Measurements from ENCODE around the gene TERB1.

The TERB1 gene

DNA sequence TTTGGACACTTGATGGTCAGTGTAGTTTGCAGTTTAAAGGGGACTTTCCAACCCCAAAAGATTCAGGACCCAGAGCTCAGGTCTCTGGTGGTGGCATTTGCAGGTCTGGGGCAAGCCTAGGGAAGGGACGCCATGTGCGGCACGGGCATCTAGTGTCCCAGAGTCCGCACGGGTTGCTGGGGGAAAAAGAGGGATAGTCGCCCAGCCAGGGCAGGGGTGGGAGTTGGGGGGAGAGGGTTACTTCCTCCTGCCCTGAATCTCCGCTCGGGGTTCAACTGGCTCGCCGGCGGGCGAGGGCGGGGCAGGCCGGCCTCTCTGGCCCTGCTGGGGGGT, 42.6 kb upstream of the TERB1 start:
- TF ChIP-seq, protein P1, sequence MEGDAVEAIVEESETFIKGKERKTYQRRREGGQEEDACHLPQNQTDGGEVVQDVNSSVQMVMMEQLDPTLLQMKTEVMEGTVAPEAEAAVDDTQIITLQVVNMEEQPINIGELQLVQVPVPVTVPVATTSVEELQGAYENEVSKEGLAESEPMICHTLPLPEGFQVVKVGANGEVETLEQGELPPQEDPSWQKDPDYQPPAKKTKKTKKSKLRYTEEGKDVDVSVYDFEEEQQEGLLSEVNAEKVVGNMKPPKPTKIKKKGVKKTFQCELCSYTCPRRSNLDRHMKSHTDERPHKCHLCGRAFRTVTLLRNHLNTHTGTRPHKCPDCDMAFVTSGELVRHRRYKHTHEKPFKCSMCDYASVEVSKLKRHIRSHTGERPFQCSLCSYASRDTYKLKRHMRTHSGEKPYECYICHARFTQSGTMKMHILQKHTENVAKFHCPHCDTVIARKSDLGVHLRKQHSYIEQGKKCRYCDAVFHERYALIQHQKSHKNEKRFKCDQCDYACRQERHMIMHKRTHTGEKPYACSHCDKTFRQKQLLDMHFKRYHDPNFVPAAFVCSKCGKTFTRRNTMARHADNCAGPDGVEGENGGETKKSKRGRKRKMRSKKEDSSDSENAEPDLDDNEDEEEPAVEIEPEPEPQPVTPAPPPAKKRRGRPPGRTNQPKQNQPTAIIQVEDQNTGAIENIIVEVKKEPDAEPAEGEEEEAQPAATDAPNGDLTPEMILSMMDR (IDR thresholded peaks at IDR 0.05; ENCODE audit: extremely low read depth, insufficient read depth, missing control alignments): no peak

DNA sequence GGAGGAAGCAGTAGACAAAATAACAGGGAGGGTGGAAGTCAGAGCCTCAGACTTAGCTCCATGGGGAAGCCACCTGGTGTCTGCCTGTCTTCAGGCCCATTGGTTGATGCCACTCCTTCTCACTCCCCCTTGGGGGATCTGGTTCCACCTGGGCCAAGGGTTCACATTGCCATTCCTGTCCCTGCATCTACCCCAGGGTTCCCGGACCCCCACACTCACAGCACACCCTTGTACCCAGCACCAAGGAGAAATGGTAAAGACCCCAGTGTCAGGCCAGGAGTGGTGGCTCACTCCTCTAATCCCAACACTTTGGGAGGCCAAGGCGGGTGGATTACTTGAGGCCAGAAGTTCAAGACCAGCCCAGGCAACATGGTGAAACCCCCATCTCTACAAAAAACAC, 41.8 kb upstream of the TERB1 start:
- in situ Hi-C loops (cut with MboI; ENCODE audit: low pct_unique_long_range_greater_than_20kb, low sequenced_read_pairs, unreplicated experiment): no loop called here
- DNase-seq (ENCODE audit: low spot score): no peak
- TF ChIP-seq, protein P1 (IDR thresholded peaks at IDR 0.05; ENCODE audit: extremely low read depth, insufficient read depth, missing control alignments): no peak

More for the DNA sequence above, 42.6 kb upstream of the TERB1 start:
- in situ Hi-C loops (cut with MboI; ENCODE audit: low pct_unique_long_range_greater_than_20kb, low sequenced_read_pairs, unreplicated experiment): no loop called here
- DNase-seq (ENCODE audit: low spot score): no peak

DNA sequence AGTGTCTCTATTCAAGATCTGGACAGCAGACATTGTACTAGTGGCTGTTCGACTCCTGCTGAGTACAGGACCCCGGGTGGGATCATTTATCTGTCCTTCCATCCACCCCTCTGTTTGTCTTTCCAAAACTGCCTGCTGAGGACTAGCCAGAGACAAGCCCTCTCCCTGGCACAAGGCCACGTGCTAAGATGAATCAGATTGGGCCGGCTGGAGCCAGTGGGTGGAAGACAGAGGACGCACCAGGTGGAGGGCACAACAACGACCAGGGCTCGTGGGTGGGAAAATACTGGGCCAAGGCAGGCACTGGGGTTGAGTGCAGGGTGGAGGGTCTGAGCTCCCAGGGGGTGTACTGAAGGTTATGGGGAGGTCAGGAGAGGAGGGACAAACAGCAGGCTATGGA, 41.4 kb upstream of the TERB1 start:
- TF ChIP-seq, protein P1 (IDR thresholded peaks at IDR 0.05; ENCODE audit: extremely low read depth, insufficient read depth, missing control alignments): no peak
- in situ Hi-C loops (cut with MboI; ENCODE audit: low pct_unique_long_range_greater_than_20kb, low sequenced_read_pairs, unreplicated experiment): no loop called here
- no peak for DNase-seq (ENCODE audit: low spot score)

DNA sequence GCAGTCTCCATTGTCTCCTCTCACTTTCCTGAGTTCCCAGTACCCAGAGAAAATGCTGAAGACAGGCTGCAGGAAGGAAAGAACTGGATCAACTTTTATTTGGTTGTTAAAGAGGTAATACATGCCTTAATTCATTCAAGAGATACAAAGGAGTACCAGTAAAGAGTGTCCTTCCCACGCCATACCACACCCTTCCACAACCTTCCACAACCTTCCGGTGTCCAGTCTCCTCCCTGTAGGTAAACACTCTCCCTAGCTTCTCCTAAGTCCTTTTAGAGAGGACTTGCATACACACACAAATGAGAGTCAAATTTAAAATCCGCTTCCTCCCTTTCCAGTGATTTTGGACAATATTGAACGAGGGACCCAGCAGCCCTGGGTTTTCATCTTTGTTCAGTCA, 40.0 kb upstream of the TERB1 start:
- DNase-seq (ENCODE audit: low spot score): no peak
- TF ChIP-seq, protein P1 (IDR thresholded peaks at IDR 0.05; ENCODE audit: extremely low read depth, insufficient read depth, missing control alignments): no peak
- in situ Hi-C loops (cut with MboI; ENCODE audit: low pct_unique_long_range_greater_than_20kb, low sequenced_read_pairs, unreplicated experiment): no loop called here

DNA sequence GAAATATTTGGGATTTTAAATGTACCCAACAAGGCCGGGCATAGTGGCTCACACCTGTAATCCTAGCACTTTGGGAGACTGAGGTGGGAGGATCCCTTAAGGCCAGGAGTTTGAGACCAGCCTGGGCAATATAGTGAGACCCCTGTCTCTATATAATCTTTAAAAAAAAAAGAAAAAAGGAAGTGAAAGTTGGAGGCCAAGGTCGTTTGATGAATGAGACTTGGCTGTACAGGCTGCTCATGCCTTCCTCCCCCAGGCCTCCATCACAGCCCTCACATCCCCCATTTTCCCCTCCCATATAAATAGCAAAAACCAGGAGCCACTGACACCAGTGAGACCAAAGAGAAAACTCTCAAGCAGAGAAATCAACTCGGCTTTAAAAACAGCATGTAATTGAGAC, 39.5 kb upstream of the TERB1 start:
- no peak for DNase-seq (ENCODE audit: low spot score)
- TF ChIP-seq, protein P1 (IDR thresholded peaks at IDR 0.05; ENCODE audit: extremely low read depth, insufficient read depth, missing control alignments): no peak
- in situ Hi-C loops (cut with MboI; ENCODE audit: low pct_unique_long_range_greater_than_20kb, low sequenced_read_pairs, unreplicated experiment): no loop called here

DNA sequence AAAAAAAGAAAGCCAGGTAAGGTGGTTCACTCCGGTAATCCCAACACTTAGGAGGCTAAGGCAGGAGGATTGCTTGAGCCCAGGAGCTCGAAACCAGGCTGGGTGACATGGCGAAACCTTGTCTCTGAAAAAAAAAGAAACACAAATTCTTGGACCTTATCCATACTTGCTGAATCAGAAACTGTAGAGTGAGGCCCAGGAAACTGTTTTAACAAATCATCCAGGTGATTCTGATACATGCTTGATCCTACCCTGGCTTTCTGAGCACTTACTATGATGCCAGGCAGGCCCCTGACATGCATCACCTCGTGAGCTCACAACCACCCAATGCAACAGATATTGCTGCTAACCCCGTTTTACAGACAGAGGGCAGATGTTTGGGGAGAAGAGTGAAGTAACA, 33.4 kb upstream of the TERB1 start:
- in situ Hi-C loops (cut with MboI; ENCODE audit: low pct_unique_long_range_greater_than_20kb, low sequenced_read_pairs, unreplicated experiment): no loop called here
- DNase-seq (ENCODE audit: low spot score): no peak
- TF ChIP-seq, protein P1 (IDR thresholded peaks at IDR 0.05; ENCODE audit: extremely low read depth, insufficient read depth, missing control alignments): no peak

Data from GM13977 (cell line).